AG09319 (cell line): Measurements from ENCODE around the gene CASP10.

ENCODE experiments used
- DNase-seq: peaks from one replicate; pipeline ENCODE4 v3.0.0-alpha.2; 2010; ENCODE audit warnings: low read depth; ENCODE audit errors: extremely low read depth
- TF ChIP-seq, protein P1 (sequence below): IDR thresholded peaks from 2 replicates; pipeline ENCODE4 v1.5.1; 2011; ENCODE audit warnings: low read depth, mild to moderate bottlenecking, inconsistent platforms, low read length, moderate library complexity

CASP10 gene

DNA sequence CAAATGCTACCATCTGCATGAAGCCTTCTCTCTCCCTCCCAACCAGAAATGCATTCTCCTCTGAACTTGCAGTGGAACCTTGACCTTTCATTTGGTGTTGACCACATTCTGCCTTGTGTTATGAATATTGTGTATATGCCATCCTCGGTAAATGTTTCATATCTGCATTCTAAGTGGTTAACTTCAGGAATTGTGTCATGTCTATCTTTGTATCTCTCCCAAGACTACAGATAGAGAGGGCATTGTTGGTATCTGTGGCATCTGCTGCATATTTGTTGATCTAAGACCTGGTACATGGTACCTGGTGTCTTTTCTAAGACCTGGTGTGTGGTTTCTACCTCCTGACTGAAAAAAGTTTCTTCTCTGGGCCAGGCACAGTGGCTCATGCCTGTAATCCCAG is 34.0 kb downstream of the CASP10 start:
- no peak for DNase-seq
- TF ChIP-seq, protein P1, sequence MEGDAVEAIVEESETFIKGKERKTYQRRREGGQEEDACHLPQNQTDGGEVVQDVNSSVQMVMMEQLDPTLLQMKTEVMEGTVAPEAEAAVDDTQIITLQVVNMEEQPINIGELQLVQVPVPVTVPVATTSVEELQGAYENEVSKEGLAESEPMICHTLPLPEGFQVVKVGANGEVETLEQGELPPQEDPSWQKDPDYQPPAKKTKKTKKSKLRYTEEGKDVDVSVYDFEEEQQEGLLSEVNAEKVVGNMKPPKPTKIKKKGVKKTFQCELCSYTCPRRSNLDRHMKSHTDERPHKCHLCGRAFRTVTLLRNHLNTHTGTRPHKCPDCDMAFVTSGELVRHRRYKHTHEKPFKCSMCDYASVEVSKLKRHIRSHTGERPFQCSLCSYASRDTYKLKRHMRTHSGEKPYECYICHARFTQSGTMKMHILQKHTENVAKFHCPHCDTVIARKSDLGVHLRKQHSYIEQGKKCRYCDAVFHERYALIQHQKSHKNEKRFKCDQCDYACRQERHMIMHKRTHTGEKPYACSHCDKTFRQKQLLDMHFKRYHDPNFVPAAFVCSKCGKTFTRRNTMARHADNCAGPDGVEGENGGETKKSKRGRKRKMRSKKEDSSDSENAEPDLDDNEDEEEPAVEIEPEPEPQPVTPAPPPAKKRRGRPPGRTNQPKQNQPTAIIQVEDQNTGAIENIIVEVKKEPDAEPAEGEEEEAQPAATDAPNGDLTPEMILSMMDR: no peak

- DNase-seq: no peak
- TF ChIP-seq, protein P1: no peak
Observed at GRCh38 chr2:201218780-201219179, 35.8 kb downstream of the CASP10 start.

GRCh38 chr2:201219328-201220096 is 36.6 kb downstream of the CASP10 start:
- TF ChIP-seq, protein P1: no peak
- no peak for DNase-seq

DNA sequence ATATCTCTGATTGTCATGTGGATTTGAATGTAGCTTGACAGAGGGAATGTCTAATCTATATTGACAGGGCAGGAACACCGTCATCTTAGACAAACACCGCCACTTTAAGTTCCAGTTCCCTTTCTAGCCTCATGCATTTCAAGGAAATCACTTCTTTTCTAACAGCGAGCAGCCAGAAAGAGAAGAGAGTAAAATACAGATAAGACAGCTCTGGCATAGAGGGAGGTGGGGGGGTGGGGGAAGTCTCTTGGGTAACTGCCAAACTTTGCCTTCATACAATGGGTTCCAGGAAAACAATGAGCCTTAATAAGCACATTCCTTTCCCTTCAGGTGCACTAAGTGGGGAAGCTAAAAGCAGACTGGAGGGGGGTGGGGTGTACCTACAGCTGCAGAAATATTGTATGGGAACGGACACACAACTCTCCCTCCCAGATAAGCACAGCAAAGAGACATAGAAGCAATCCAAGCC is 37.2 kb downstream of the CASP10 start:
- TF ChIP-seq, protein P1: no peak
- DNase-seq: no peak

GRCh38 chr2:201223089-201224073 is 40.4 kb downstream of the CASP10 start:
- TF ChIP-seq, protein P1: no peak
- no peak for DNase-seq

- DNase-seq: no peak
- TF ChIP-seq, protein P1: no peak
Observed at GRCh38 chr2:201228271-201228911, 45.5 kb downstream of the CASP10 start.
